Measurements from ENCODE around the gene SLIT3.

DNA sequence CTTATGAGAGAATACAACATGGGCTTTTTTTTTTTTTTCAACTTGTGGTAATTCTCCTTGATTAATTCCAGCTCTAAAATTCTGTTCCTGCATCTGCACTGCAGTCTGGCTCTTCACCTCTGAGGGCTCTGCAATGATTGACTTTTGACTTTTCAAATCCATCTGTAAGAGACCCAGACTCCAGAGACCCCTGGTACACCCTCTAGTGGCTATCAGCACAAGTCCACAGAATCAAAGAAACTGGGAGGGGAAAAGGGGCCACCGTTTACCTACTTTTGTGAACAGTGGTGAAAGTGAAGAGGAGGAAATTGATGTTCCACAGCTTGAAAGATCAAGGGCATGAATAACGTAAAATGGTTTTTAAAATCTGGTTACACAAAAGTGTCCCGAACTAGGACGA is 151.6 kb downstream of the SLIT3 start:
- TF ChIP-seq POLR2A (IDR thresholded peaks at IDR 0.05) (no peak), CTCF (IDR thresholded peaks at IDR 0.05) (no peak)
